HL-60 (cell line): Measurements from ENCODE around the gene TFB2M.

Source experiments
- CTCF ChIP-seq: IDR thresholded peaks from one replicate; pipeline ENCODE4 v1.5.1; 2011; ENCODE audit warnings: low read length, control low read depth, inconsistent platforms; ENCODE audit not compliant: insufficient read depth
- GABPA ChIP-seq: IDR thresholded peaks from 2 replicates; pipeline ENCODE4 v1.6.1; 2012; ENCODE audit warnings: low read depth
- POLR2AphosphoS5 ChIP-seq: IDR thresholded peaks from 2 replicates; pipeline ENCODE4 v1.6.1; 2012; ENCODE audit warnings: low read depth
- SPI1 ChIP-seq: IDR thresholded peaks from 2 replicates; pipeline ENCODE4 v1.6.1; 2012; ENCODE audit warnings: low read depth, mild to moderate bottlenecking, borderline replicate concordance
- TF ChIP-seq, protein P1 (sequence below): IDR thresholded peaks from 2 replicates; pipeline ENCODE4 v1.6.1; 2012; ENCODE audit warnings: low read depth; ENCODE audit not compliant: insufficient replicate concordance

- TF ChIP-seq CTCF (no peak), POLR2AphosphoS5 (no peak), GABPA (no peak), SPI1 (no peak)
- TF ChIP-seq, protein P1, sequence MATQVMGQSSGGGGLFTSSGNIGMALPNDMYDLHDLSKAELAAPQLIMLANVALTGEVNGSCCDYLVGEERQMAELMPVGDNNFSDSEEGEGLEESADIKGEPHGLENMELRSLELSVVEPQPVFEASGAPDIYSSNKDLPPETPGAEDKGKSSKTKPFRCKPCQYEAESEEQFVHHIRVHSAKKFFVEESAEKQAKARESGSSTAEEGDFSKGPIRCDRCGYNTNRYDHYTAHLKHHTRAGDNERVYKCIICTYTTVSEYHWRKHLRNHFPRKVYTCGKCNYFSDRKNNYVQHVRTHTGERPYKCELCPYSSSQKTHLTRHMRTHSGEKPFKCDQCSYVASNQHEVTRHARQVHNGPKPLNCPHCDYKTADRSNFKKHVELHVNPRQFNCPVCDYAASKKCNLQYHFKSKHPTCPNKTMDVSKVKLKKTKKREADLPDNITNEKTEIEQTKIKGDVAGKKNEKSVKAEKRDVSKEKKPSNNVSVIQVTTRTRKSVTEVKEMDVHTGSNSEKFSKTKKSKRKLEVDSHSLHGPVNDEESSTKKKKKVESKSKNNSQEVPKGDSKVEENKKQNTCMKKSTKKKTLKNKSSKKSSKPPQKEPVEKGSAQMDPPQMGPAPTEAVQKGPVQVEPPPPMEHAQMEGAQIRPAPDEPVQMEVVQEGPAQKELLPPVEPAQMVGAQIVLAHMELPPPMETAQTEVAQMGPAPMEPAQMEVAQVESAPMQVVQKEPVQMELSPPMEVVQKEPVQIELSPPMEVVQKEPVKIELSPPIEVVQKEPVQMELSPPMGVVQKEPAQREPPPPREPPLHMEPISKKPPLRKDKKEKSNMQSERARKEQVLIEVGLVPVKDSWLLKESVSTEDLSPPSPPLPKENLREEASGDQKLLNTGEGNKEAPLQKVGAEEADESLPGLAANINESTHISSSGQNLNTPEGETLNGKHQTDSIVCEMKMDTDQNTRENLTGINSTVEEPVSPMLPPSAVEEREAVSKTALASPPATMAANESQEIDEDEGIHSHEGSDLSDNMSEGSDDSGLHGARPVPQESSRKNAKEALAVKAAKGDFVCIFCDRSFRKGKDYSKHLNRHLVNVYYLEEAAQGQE, result no peak
Observed at GRCh38 chr1:246503341-246503740, 62.7 kb downstream of the TFB2M start.
